ENCODE results near the gene MEG3.

Gene MEG3

DNA sequence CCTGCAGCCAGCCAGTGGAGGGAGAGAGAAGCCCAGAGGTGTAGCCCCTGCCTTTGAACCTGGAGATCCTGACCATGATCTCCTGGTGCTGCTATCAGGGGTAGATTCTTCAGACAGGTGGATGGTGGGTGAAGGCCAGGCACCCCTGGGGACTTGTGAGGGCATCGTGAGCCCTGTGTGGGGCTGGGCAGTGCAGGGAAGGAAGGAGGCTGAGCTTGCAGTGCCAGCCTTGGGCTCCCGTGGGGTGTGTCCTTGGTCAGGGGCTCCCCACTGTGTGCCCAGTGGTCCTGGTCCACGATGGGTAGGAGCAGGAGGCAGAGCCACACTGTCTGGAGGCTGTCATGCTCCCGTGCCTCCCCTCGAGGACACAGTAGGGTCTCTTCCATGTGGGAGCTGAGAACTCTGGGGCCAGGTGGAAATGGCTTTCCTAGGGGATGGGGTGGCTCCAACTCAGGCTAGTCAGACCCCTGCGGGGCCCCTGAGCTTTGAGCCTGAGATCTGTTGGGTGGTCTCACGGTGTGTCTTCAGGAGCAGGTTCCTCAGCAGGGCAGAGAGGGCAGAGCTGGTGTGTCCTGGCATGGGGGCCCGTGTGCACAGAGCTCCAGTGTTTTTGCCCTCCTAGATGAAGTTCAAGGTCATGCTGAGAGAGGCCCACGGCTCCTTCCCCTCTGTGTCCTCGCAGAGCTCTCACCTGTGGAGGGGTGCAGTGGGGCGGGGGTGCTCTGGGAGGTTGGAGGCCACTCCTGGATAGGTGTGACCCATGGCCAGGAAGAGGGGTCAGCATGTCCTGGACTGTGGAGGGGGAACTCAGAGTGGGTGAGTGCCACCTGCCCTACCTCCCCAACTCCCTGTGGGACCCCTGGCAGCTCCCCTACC is 52.6 kb downstream of the MEG3 start:
- Histone ChIP-seq H3K9me3 (replicated peaks in 1 of 11) (peaks cover 25 to 32% (median 27%) of the 10 kb centered on the region in 11 experiments), H4K20me1 (no peaks in the 10 kb centered on the region), H3K4me1 (peaks cover 0 to 17% (median 13%) of the 10 kb centered on the region in 10 experiments; a peak in 16 of 20 replicates), H3K27ac (no peak overlapping the region), H3K36me3 (no peaks in the 10 kb centered on the region), H3K9ac (no peak overlapping the region), H3K4me2 (peak overlapping the region in 9 of 11 experiments; percentile 36 to 73 (median 65); a peak in 19 of 22 replicates), H3K4me3 (no peak overlapping the region), H3K27me3 (no peaks in the 10 kb centered on the region)
- TF ChIP-seq Cebpa-rat (IDR thresholded peaks at IDR 0.05): no peak

DNA sequence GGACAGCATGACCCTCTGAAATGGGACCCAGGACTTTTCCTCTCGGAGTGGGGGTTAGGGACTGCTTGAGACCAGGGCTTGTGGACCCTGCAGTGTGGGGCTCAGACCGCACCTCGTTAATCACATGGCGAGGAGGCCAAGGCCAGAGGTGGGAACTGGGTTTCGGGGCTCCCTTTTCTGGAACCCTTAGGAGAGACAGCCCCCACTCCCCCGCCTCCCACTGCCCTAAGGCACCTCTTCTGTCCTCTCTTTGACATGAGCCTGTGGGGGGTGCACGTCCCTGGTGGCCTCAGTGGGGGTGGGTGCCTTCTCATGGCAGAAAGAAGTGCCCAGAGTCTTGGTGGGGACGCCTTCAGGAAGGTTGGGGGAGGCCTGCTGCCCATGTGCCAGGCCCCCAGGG is 53.3 kb downstream of the MEG3 start:
- 0 out of 22 replicates have a peak overlapping the region, but pooled peaks of 1 of the 11 experiments have one; percentile 26 for H3K9ac ChIP-seq
- H3K9me3 ChIP-seq (replicated peaks in 1 of 11): peaks cover 27 to 39% (median 31%) of the 10 kb centered on the region in 11 experiments
- H3K27ac ChIP-seq: no peak overlapping the region
- TF ChIP-seq Cebpa-rat (IDR thresholded peaks at IDR 0.05): no peak
- H3K4me3 ChIP-seq: no peak overlapping the region
- no peaks in the 10 kb centered on the region for H3K27me3 ChIP-seq
- H3K36me3 ChIP-seq: no peaks in the 10 kb centered on the region
- H3K4me2 ChIP-seq: peak overlapping the region in 9 of 11 experiments; percentile 36 to 73 (median 65); a peak in 19 of 22 replicates
- no peaks in the 10 kb centered on the region for H4K20me1 ChIP-seq
- peaks cover 0 to 17% (median 13%) of the 10 kb centered on the region in 10 experiments; a peak in 16 of 20 replicates for H3K4me1 ChIP-seq

DNA sequence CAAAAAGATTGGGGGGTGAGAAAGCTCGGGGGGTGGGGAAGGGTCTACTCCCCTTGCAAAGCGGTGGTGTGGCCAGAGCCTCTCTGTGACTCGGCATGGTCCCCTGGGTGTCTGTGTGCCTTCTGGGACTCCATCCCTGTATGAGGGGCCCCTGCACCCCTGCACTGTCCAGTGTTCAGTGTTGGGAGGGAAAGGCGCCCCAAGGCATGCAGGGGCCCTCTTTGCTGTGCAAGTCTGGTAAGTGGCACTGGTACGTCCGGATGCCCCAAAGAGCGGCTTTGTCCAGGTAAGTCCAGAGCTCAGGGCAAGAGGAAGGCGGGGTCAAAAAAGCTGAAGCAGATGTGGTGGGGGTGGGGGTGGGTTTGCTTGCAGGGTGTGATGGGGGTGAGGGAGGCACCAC is 53.9 kb downstream of the MEG3 start:
- Histone ChIP-seq H3K27me3 (no peaks in the 10 kb centered on the region), H3K36me3 (no peaks in the 10 kb centered on the region), H4K20me1 (no peaks in the 10 kb centered on the region), H3K27ac (no peak overlapping the region), H3K4me1 (peaks cover 0 to 17% (median 13%) of the 10 kb centered on the region in 10 experiments; a peak in 16 of 20 replicates), H3K4me2 (peak overlapping the region in 7 of 11 experiments; percentile 56 to 73 (median 69); a peak in 11 of 22 replicates), H3K9ac (no peak overlapping the region), H3K9me3 (replicated peaks in 1 of 11) (peaks cover 27 to 41% (median 31%) of the 10 kb centered on the region in 11 experiments), H3K4me3 (no peak overlapping the region)
- no peak for TF ChIP-seq Cebpa-rat (IDR thresholded peaks at IDR 0.05)

DNA sequence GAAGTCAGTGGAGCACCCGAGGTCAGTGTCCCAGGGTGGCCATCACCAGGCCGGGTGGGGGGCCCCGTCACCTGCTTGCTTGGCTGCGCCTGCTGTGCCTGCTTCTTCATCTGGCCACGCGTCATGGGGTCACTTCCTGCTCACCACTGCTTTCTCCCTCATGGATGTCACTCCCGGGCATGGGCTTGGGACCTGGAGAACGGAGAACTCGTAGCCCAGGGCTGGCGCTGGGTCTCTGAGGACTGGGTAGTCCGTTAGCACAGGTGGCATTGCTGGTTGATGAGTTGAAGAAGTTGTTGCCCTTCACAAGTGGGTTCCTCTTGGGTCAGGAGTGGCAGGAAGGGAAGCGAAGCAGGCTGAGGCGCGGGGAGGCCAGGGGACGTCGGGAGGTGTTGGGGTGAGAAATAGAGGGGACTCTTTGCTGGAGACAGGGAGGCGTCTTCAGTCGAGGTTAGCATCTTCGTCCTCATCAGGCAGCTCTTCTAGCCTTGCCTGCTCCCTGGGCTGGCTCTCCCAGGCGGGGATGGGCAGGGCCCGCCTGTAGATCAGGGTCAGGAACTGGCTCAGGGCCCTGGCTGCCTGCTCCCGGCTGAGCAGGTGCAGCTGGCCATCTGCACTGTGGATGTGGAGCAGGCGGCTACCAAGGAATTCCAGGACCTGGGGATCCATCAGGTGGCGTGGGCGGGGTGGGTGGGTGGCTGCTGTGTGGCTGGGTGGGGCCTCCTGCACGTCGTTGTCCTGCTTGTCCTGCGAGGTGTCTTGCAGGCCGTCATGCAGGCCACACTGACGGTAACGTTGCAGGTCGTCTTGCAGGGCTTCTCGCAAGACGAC is 54.6 kb downstream of the MEG3 start:
- Histone ChIP-seq H3K4me1 (peaks cover 0 to 17% (median 13%) of the 10 kb centered on the region in 10 experiments; a peak in 16 of 20 replicates), H3K4me2 (no peak overlapping the region), H3K27me3 (no peaks in the 10 kb centered on the region), H3K36me3 (no peaks in the 10 kb centered on the region), H3K27ac (no peak overlapping the region), H3K9ac (no peak overlapping the region), H3K9me3 (replicated peaks in 1 of 11) (peaks cover 27 to 41% (median 31%) of the 10 kb centered on the region in 11 experiments), H3K4me3 (no peak overlapping the region), H4K20me1 (no peaks in the 10 kb centered on the region)
- no peak for TF ChIP-seq Cebpa-rat (IDR thresholded peaks at IDR 0.05)

DNA sequence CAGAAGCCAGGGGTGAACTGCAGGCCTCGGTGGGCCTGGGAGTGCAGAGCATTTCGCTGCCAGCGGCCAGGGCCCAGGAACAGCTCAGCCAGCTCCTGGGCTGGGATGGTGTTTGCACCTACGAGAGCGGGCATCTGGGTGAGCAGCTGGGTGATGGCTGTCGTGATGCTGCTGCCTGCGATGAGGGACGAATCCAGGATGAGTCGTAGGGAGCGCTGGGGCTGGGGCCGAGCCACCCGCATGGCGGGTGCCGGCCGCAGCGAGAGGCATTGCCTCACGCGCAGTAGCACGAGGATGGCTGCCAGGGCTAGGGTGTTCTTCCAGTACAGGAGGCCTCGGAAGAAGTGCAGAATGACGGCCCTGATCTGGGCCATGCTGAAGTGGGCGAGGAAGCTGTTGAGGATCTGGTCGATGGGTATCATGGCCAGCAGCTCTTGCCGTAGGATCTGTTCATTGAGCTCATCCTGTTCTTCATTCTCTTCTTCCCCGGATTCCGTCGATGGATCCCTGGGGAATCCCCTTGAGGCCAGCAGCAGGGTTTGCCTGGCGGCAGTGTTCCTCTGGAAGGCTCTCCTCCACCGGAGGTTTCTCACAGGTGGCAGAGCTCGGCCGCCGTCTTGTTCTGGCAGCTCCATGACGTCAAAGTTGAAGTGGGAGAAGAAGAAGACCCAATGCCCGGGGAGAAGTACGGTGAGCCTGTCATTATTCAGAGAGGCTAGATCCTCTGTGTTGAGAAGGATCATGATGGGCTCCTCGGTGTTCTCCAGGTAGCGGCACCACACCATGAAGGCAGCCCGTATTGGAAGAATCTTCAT is 55.5 kb downstream of the MEG3 start:
- H3K36me3 ChIP-seq: no peaks in the 10 kb centered on the region
- TF ChIP-seq Cebpa-rat (IDR thresholded peaks at IDR 0.05): no peak
- no peaks in the 10 kb centered on the region for H3K27me3 ChIP-seq
- H3K4me1 ChIP-seq: peaks cover 0 to 17% (median 13%) of the 10 kb centered on the region in 10 experiments; a peak in 16 of 20 replicates
- no peak overlapping the region for H3K4me2 ChIP-seq
- H3K27ac ChIP-seq: no peak overlapping the region
- no peak overlapping the region for H3K4me3 ChIP-seq
- no peaks in the 10 kb centered on the region for H4K20me1 ChIP-seq
- H3K9ac ChIP-seq: no peak overlapping the region
- peaks cover 27 to 41% (median 31%) of the 10 kb centered on the region in 11 experiments for H3K9me3 ChIP-seq (replicated peaks in 1 of 11)

DNA sequence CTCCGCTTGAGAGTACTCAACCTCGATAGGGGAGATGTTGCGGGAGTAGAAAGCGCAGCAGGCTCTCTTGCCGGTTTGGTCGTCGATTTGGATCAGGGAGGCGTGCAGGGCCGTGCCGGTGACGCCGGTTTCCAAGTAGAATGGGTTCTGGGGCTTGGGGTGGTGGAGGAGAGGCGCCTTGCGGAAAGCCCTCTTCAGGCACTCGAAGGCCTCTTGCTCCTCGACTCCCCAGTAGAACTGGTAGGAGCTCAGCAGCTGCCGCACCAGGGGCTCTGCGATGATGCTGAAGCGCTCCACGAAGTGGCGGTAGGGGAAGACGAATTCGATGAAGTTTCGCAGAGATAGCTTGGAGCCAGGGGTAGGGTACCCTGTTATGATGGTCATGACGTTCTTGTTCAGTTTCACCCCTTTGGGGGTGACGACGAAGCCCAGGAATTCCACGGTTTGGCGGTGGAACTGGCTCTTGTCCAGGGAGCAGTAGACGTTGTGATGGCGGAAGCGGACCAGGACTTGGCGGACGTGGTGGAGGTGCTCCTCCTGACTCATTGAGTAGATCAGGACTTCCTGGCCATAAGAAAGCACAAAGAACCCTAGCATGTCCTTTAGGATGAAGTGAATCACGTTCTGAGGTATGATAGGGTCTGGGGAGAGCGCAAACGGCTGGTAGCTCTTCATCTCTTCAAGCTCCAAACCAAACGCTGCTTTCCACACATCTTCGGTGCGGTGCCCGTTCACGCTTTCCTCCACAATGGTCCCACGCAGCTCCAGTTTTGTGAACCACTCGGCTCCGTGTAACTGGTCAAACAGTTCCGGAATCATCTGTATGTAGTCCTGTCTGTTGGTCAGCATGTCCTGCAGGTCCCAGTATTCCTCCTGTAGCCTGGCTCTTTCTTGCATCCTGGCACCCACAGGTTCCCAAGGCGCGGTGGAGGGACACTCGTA is 56.4 kb downstream of the MEG3 start:
- no peak for TF ChIP-seq Cebpa-rat (IDR thresholded peaks at IDR 0.05)
- no peak overlapping the region for H3K27ac ChIP-seq
- H3K36me3 ChIP-seq: no peaks in the 10 kb centered on the region
- H4K20me1 ChIP-seq: no peaks in the 10 kb centered on the region
- no peak overlapping the region for H3K4me3 ChIP-seq
- H3K27me3 ChIP-seq: no peaks in the 10 kb centered on the region
- peaks cover 27 to 41% (median 31%) of the 10 kb centered on the region in 11 experiments for H3K9me3 ChIP-seq (replicated peaks in 1 of 11)
- no peak overlapping the region for H3K9ac ChIP-seq
- peaks cover 0 to 17% (median 13%) of the 10 kb centered on the region in 10 experiments; a peak in 16 of 20 replicates for H3K4me1 ChIP-seq
- no peak overlapping the region for H3K4me2 ChIP-seq

DNA sequence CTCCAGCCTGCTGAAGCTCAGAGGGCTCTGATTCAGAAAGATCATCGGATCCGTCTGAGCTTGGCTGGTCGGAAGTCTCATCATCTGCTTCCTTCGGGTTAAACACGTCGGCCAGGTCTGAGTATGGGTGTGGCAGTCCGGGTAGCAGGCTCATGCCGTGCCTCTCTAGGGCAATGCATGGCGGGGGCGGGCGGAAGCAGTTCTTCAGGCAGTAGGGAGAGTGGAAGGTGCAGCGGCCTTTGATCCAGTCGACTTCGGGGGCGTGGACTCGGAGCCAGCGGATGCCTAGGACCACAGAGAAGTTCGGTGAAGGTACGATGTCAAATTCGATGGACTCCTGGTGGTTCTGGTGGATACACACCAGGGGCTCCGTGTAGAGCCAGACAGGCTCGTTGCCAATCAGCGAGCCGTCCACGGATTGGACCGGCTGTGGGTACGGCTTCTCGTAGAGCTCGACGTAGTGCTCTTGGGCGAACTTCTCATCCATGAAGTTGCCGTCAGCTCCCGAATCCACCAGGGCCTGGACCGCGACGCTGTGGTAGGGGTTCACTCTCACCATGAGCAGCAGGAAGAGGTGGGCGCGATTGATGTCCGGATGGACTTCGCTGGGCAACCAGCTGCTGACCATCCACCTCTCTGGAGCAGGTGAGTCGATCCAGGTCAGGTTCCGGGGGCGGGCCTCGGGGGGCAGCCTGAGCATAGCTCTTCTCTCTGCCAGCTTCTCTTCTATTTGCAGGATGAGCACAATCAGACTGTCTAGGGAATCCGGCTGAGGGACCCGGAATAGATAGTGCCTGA is 57.3 kb downstream of the MEG3 start:
- H3K27me3 ChIP-seq: no peaks in the 10 kb centered on the region
- H3K36me3 ChIP-seq: no peaks in the 10 kb centered on the region
- H3K27ac ChIP-seq: no peak overlapping the region
- peaks cover 27 to 41% (median 31%) of the 10 kb centered on the region in 11 experiments for H3K9me3 ChIP-seq (replicated peaks in 1 of 11)
- no peaks in the 10 kb centered on the region for H4K20me1 ChIP-seq
- no peak for TF ChIP-seq Cebpa-rat (IDR thresholded peaks at IDR 0.05)
- no peak overlapping the region for H3K9ac ChIP-seq
- peaks cover 0 to 17% (median 13%) of the 10 kb centered on the region in 10 experiments; a peak in 16 of 20 replicates for H3K4me1 ChIP-seq
- H3K4me2 ChIP-seq: no peak overlapping the region
- H3K4me3 ChIP-seq: no peak overlapping the region

Data from BLaER1 treated with 17β-estradiol and CSF1 and Interleukin-3, amounts not matched to agents 10 nM and 100 nM (cell line).